ENCODE results near the gene DYSF.

GRCh38 chr2:71534826-71535225 lies 81.5 kb downstream of the DYSF start:
- no peak for TF ChIP-seq CTCF (IDR thresholded peaks at IDR 0.05)
- no peak for TF ChIP-seq POLR2AphosphoS5 (IDR thresholded peaks at IDR 0.05)
- no peak for TF ChIP-seq POLR2A (IDR thresholded peaks at IDR 0.05)

Measured in transverse colon (tissue), 4 donors.